ENCODE data around the gene FAM13B.

The FAM13B gene

DNA sequence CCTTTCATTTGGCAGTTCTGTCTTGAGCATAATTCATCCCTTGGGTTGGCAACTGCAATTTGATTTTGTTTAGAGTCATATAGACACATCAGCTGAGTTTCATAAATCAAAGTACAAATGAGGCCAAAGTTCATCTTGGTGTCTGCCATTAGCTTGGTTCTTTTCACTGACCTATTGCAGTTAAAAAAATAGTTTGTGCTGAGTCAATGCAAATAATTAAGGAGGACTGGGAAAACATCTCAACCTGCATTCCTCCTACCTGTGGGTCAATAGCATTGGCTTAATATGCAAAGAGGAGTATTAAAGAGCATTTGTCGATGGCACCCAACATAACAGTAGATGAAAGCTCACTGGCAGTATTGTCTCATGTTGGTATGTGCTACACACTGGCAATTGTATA lies 142.0 kb downstream of the FAM13B start:
- TF ChIP-seq, protein P1, sequence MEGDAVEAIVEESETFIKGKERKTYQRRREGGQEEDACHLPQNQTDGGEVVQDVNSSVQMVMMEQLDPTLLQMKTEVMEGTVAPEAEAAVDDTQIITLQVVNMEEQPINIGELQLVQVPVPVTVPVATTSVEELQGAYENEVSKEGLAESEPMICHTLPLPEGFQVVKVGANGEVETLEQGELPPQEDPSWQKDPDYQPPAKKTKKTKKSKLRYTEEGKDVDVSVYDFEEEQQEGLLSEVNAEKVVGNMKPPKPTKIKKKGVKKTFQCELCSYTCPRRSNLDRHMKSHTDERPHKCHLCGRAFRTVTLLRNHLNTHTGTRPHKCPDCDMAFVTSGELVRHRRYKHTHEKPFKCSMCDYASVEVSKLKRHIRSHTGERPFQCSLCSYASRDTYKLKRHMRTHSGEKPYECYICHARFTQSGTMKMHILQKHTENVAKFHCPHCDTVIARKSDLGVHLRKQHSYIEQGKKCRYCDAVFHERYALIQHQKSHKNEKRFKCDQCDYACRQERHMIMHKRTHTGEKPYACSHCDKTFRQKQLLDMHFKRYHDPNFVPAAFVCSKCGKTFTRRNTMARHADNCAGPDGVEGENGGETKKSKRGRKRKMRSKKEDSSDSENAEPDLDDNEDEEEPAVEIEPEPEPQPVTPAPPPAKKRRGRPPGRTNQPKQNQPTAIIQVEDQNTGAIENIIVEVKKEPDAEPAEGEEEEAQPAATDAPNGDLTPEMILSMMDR (IDR thresholded peaks at IDR 0.05; ENCODE audit: low read depth, low read length): no peak
- no peak for DNase-seq (ENCODE audit: extremely low read depth, low read depth)

DNA sequence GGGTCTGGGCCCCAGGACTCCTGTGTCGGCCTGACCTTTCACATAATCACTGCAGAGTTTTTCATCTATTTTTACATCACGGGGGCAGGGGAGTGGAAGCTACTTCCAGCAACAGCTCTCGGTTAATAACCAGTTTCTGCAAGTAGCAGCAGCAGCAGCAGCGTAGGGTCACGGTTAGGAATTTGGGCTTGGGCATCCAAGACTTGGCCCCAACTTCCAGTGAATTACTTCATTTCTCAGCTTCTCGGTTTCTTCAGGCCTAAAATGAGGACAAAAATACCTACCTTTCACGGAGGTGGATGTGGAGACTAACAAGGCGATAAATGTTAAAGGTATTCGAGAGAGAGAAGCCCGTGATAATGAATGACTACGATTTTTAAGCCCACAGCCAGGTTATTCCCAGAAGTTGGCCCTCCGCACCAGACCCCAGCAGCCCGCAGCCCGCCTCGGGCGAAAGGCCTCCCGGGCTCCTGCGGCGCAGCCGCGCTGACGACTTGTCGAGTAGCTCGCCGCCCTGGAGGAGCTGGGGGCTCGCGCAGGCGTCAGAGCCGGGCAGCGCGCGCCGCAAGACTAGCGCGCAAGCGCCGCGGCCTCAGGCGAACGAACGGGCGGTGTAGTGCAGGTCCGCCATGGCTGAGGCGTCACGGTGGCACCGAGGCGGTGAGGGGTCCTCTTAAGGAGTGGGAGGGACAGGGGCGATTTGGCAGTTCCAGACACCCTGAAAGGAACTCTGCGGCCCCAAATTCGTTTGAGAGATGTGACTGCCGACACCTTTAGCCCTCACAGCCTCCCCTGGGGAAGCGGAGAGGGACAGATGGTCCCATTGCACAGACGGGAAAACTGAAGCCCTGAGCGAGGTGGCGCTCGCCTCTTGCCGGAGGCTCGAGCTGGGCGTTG lies 143.8 kb downstream of the FAM13B start, which contains the start of gene PKD2L2:
Gene PKD2L2, plus strand, starts transcription at position 595 of the 897 bp plus-strand sequence. Its CDS starts 35 bp downstream, at position 630.
- TF ChIP-seq, protein P1 (IDR thresholded peaks at IDR 0.05; ENCODE audit: low read depth, low read length): no peak
- DNase-seq (ENCODE audit: extremely low read depth, low read depth): peak; percentile 45

DNA sequence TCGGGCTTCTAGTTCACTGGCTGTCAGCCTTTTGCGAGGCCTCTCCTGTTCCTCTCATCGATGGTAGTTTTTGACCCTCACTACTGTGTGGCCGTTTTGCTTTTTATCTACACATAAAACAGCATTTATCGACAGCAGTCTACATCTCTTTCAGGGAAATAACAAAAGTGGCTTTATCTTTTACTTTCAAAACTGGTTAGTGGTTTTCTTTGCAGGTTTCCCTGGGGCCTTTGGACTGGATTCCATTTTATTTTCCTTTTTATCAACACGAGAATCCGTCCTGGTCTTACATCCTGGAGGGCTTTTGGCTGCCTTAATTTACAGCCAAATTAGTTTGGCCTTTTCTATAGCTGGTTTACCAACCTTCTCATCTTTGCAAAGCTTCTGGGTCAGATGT lies 144.4 kb downstream of the FAM13B start:
- TF ChIP-seq, protein P1 (IDR thresholded peaks at IDR 0.05; ENCODE audit: low read depth, low read length): no peak
- no peak for DNase-seq (ENCODE audit: extremely low read depth, low read depth)
